Activated CD4-positive, CD25-positive, alpha-beta regulatory T cell treated with anti-CD3 and anti-CD28 coated beads, Interleukin-2, amount 50 U/mL, for 16 hours (primary cell): ENCODE measurements around the gene PIGC.

Experiments used
- DNase-seq: peaks from one replicate; pipeline ENCODE4 v3.0.0-alpha.2; 2020; ENCODE audit warnings: low read depth, low spot score

The PIGC gene

GRCh38 chr1:172398970-172399755, 44.7 kb downstream of the PIGC start:
- no peak for DNase-seq

- DNase-seq = no peak
These were observed 45.7 kb downstream of the PIGC start for GRCh38 chr1:172398193-172398592.

DNA sequence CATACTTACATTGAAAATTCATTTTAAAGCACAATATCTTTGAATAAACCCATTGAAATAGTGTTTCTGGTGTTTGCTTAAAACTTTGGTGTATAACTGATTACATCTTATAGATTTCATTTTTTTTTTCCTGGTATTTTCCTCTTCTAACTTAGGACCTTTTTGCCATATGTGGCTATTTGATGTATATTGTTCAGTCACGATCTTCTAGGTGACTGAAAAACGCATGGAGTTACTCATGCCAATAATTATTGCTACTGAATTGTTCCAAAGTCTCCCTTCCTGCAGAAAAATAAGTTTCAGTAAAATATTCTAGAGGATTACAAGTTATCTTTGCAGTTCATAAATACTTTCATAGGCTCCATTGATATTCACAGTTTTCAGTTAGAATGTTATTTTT, 46.2 kb downstream of the PIGC start:
- DNase-seq = no peak

DNA sequence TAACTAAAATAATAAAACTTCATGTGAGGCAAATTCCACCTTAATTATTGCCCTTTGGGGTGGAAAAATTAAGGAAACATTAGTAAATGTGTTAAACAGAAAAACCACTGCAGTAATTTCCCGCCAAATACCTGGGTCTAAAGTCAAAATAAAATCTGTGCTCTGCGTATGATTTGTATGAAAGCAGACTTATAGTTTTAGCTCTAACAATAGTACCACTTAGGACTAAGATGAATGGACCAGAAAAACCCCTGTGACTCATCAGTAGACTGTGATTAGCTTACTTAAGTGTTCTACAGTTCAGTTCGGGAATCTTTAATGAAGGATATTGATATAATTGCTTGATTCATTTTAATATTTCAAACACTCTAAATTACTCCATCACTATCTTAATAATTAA, 46.6 kb downstream of the PIGC start:
- DNase-seq = no peak

GRCh38 chr1:172395576-172395975, 48.3 kb downstream of the PIGC start:
- DNase-seq = no peak

GRCh38 chr1:172394811-172395210, 49.1 kb downstream of the PIGC start:
- no peak for DNase-seq

DNA sequence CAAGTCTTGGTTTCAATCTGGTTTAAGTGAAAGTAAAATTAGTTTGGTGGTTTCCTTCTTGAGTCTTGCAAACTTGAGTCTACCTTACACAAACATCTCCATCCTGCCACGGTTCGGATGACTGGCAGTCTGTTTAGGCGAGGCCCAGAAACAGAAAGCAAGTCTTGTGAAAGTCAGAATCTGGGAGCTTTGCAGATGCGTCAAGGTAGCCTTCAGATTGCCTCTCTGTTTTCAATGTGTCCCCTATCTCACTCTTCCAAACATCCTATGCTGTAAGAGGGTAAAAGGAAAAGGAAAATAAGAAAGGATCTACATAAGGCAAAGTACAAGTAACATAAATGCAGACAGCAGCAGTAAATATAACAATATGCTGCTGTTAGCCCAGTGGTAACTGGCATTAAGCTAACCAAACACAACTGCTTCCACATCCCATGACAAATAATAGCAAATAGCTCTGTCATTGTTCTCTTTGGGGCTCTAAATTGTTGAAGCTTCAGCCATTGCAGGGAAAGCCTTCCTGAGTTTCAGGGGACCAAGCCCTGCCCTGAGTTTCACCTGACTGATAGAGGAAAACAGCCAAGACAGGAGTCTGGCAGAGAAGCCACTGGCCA, 49.6 kb downstream of the PIGC start:
- peak; percentile 45 for DNase-seq

- no peak for DNase-seq
These were observed 50.5 kb downstream of the PIGC start for GRCh38 chr1:172393354-172393753.

GRCh38 chr1:172391976-172392375, 51.9 kb downstream of the PIGC start:
- no peak for DNase-seq
